Osteoblast (primary cell): ENCODE data around the gene TMEM176B. TPM values are rescaled to one million over a fixed set of nuclear protein-coding genes. Genes with fewer than 3 reads are reported as not detected.

Source experiments
- DNase-seq: peaks from one replicate; pipeline ENCODE4 v3.0.0; 2011; ENCODE audit warnings: low spot score, mixed read lengths; ENCODE audit not compliant: insufficient read length; ENCODE audit errors: missing footprints
- H2AFZ ChIP-seq: 2 replicates; pipeline ENCODE4 v1.6.0; 2011; ENCODE audit warnings: mild to moderate bottlenecking, low read length
- H3K27ac ChIP-seq: 2 replicates; pipeline ENCODE4 v1.5.1; 2011; ENCODE audit warnings: mild to moderate bottlenecking, low read depth, low read length, moderate library complexity
- H3K27me3 ChIP-seq: 2 replicates; pipeline ENCODE4 v1.6.0; 2012; ENCODE audit warnings: mild to moderate bottlenecking, control low read depth, inconsistent platforms, low read length, moderate library complexity; ENCODE audit not compliant: insufficient read depth
- H3K36me3 ChIP-seq: 2 replicates; pipeline ENCODE4 v1.5.1; 2011; ENCODE audit warnings: mild to moderate bottlenecking, low read length, control low read depth, moderate library complexity; ENCODE audit not compliant: insufficient read depth
- H3K4me1 ChIP-seq: 2 replicates; pipeline ENCODE4 v1.5.1; 2011; ENCODE audit warnings: mild to moderate bottlenecking, low read length, control low read depth, moderate library complexity; ENCODE audit not compliant: insufficient read depth
- H3K4me2 ChIP-seq: 2 replicates; pipeline ENCODE4 v1.6.0; 2011; ENCODE audit warnings: mild to moderate bottlenecking, low read length; ENCODE audit not compliant: insufficient read depth
- H3K4me3 ChIP-seq: fragments of 200-600 bp; sonication (generic); 3 replicates; pipeline ENCODE4 v1.5.1; 2012; ENCODE audit warnings: mild to moderate bottlenecking, low read length, inconsistent platforms; ENCODE audit not compliant: insufficient read depth
- H3K79me2 ChIP-seq: 2 replicates; pipeline ENCODE4 v1.6.0; 2012; ENCODE audit warnings: mild to moderate bottlenecking, low read length, control low read depth, inconsistent platforms; ENCODE audit not compliant: insufficient read depth
- H3K9me3 ChIP-seq: 2 replicates; pipeline ENCODE4 v1.5.1; 2011; ENCODE audit warnings: low read depth, low read length, control low read depth
- H4K20me1 ChIP-seq: 2 replicates; pipeline ENCODE4 v1.6.0; 2012; ENCODE audit warnings: mild to moderate bottlenecking, low read length, control low read depth; ENCODE audit not compliant: insufficient read depth
- CTCF ChIP-seq: IDR thresholded peaks from 2 replicates; pipeline ENCODE4 v1.5.1; 2011; ENCODE audit warnings: mild to moderate bottlenecking, low read depth, low read length, moderate library complexity; ENCODE audit errors: extremely low read depth
- total RNA-seq: library from RNA; depleted of rRNA; stranded (reverse); fragments of >200 nt; gene quantifications from 2 replicates; pipeline ENCODE4 v1.2.3, GENCODE V29; 2012

TMEM176B gene
- total RNA-seq, 1 donor: 0.72 TPM

- no peak for TF ChIP-seq CTCF
- no peak for DNase-seq
- H3K27ac ChIP-seq: no peak overlapping the region
- H3K9me3 ChIP-seq: no peaks in the 10 kb centered on the region
- no peak overlapping the region for H3K4me2 ChIP-seq
- no peaks in the 10 kb centered on the region for H3K36me3 ChIP-seq
- H2AFZ ChIP-seq: no peak overlapping the region
- no peaks in the 10 kb centered on the region for H3K79me2 ChIP-seq
- no peak overlapping the region for H3K4me3 ChIP-seq
- no peaks in the 10 kb centered on the region for H4K20me1 ChIP-seq
- H3K4me1 ChIP-seq: no peaks in the 10 kb centered on the region
- peaks cover 2% of the 10 kb centered on the region for H3K27me3 ChIP-seq
Measured at GRCh38 chr7:150793569-150794238, 6.5 kb downstream of the TMEM176B start.

GRCh38 chr7:150791746-150792452 is 8.3 kb downstream of the TMEM176B start:
- DNase-seq: no peak
- no peak overlapping the region for H3K4me3 ChIP-seq
- no peak for TF ChIP-seq CTCF
- H3K27me3 ChIP-seq: no peaks in the 10 kb centered on the region
- no peaks in the 10 kb centered on the region for H3K79me2 ChIP-seq
- H3K36me3 ChIP-seq: no peaks in the 10 kb centered on the region
- no peaks in the 10 kb centered on the region for H3K4me1 ChIP-seq
- no peak overlapping the region for H2AFZ ChIP-seq
- H3K4me2 ChIP-seq: no peak overlapping the region
- no peaks in the 10 kb centered on the region for H4K20me1 ChIP-seq
- H3K9me3 ChIP-seq: no peaks in the 10 kb centered on the region
- no peak overlapping the region for H3K27ac ChIP-seq

GRCh38 chr7:150791304-150791703 is 8.9 kb downstream of the TMEM176B start:
- TF ChIP-seq CTCF: no peak
- no peak overlapping the region for H3K4me2 ChIP-seq

GRCh38 chr7:150790416-150791075 is 9.6 kb downstream of the TMEM176B start:
- TF ChIP-seq CTCF: no peak
- H3K27me3 ChIP-seq: no peaks in the 10 kb centered on the region
- no peak for DNase-seq

More at GRCh38 chr7:150791304-150791703, 8.9 kb downstream of the TMEM176B start:
- Histone ChIP-seq H3K36me3 (no peaks in the 10 kb centered on the region), H3K79me2 (no peaks in the 10 kb centered on the region), H3K4me1 (no peaks in the 10 kb centered on the region), H3K4me3 (no peak overlapping the region), H3K27ac (no peak overlapping the region), H2AFZ (no peak overlapping the region), H3K27me3 (no peaks in the 10 kb centered on the region), H4K20me1 (no peaks in the 10 kb centered on the region), H3K9me3 (no peaks in the 10 kb centered on the region)
- no peak for DNase-seq

More at GRCh38 chr7:150790416-150791075, 9.6 kb downstream of the TMEM176B start:
- H3K4me1 ChIP-seq: no peaks in the 10 kb centered on the region
- H3K4me2 ChIP-seq: no peak overlapping the region
- no peak overlapping the region for H3K4me3 ChIP-seq
- H2AFZ ChIP-seq: no peak overlapping the region
- H3K27ac ChIP-seq: no peak overlapping the region
- no peaks in the 10 kb centered on the region for H4K20me1 ChIP-seq
- no peaks in the 10 kb centered on the region for H3K9me3 ChIP-seq
- no peaks in the 10 kb centered on the region for H3K36me3 ChIP-seq
- H3K79me2 ChIP-seq: no peaks in the 10 kb centered on the region
